Right lobe of liver (tissue), 6 donors: ENCODE results near the gene TAF7. TPM values are rescaled to one million over a fixed set of nuclear protein-coding genes. Genes with fewer than 3 reads are reported as not detected.

Experiments
- ATAC-seq, 4 donors: fragments of 200-7000 bp; cut with Tn5 transposase; one replicate each; pipeline ENCODE4 v1.9.1; 2020; ENCODE audit warnings: mild to moderate bottlenecking in 4 of 4, moderate library complexity in 4 of 4
- DNase-seq, 3 donors: peaks; one replicate each; pipeline ENCODE4 v3.0.0-alpha.2; 2020
- H3K27ac ChIP-seq, 3 donors: fragments of 200-600 bp; one replicate each; pipeline ENCODE4 v1.8.0; 2022
- H3K27me3 ChIP-seq, 2 donors: fragments of 200-600 bp; one replicate each; pipeline ENCODE4 v1.8.0; 2022
- H3K36me3 ChIP-seq, 4 donors: fragments of 200-600 bp; sonication (generic) in 1 of 4; one replicate each; pipeline versions ENCODE4 v1.5.1 to v1.8.0; 2017 to 2022; ENCODE audit warnings: control low read depth in 1 of 4
- H3K4me1 ChIP-seq, 4 donors: fragments of 200-600 bp; sonication (generic) in 1 of 4; one replicate each; pipeline versions ENCODE4 v1.5.1 to v1.8.0; 2017 to 2022; ENCODE audit warnings: control low read depth in 1 of 4
- H3K4me3 ChIP-seq, 3 donors: fragments of 200-600 bp; one replicate each; pipeline ENCODE4 v1.8.0; 2022
- H3K9me3 ChIP-seq, 4 donors: fragments of 200-600 bp; sonication (generic) in 1 of 4; one replicate each; pipeline versions ENCODE4 v1.5.1 to v1.8.0; 2017 to 2022; ENCODE audit warnings: control low read depth in 1 of 4
- POLR2A ChIP-seq: fragments of 450-650 bp; IDR thresholded peaks from one replicate; pipeline ENCODE4 v1.6.1; 2017; ENCODE audit warnings: antibody characterized with exemption, mild to moderate bottlenecking
- WGBS: methylation state at CpG from one replicate; pipeline ENCODE4 v1.1.6; 2018; ENCODE audit warnings: low coverage, low lambda C conversion rate; ENCODE audit not compliant: insufficient coverage; ENCODE audit errors: missing lambda C conversion rate; 5-methylcytosine and 5-hydroxymethylcytosine counted together
- intact Hi-C, 2 donors: fragments of 100-400 bp; cut with DNase I; formaldehyde crosslinking; loops; one replicate each; pipeline versions ENCODE4 v1.11.2 to v1.14.1; 2022
- long read RNA-seq: library from polyadenylated mRNA; unstranded; transcript quantifications from one replicate; pipeline ENCODE4 v2.0.0, GENCODE V29; 2019
- total RNA-seq, 6 experiments: library from RNA; depleted of rRNA in 2 of 6; stranded (reverse); fragments of >200 nt in 2 of 6; fragmentation: NEBNext Ultra II Directional in 3 of 6; extraction: Animal tissue kit (Norgen Biotek cat#: 25700) in 3 of 6; gene quantifications; one replicate each; pipeline versions ENCODE4 v1.1.0 to v1.2.4, GENCODE V29; 2016 to 2023
- TF ChIP-seq, protein P1 (sequence below), 4 donors: fragments of 200-600 bp in 3 of 4; fragments of 450-650 bp in 1 of 4; IDR thresholded peaks; one replicate each; pipeline versions ENCODE4 v1.5.1 to v1.8.0; 2016 to 2022; ENCODE audit warnings: antibody characterized with exemption in 4 of 4, mild to moderate bottlenecking in 2 of 4
- donor health status: DM: no; HTN: yes; CAD: no.
- donor health status: DM: no; HTN: no; CAD: no.
- donor health status: DM: no; HTN: no; CAD: no.
- donor health status: DM: no; HTN: yes; CAD: no.
- donor health status: DM: no; HTN: yes; CAD: no.

TAF7 gene, protein sequence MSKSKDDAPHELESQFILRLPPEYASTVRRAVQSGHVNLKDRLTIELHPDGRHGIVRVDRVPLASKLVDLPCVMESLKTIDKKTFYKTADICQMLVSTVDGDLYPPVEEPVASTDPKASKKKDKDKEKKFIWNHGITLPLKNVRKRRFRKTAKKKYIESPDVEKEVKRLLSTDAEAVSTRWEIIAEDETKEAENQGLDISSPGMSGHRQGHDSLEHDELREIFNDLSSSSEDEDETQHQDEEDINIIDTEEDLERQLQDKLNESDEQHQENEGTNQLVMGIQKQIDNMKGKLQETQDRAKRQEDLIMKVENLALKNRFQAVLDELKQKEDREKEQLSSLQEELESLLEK
- total RNA-seq = 10 to 100 TPM; 17.7 to 37.9 (median 22.3) TPM
- long read RNA-seq, transcript TAF7-201 (1 exons, 2,334 nt) = major isoform, 17 of 17 reads
- long read RNA-seq, partial matches to known transcripts = 0 of 17 reads
- long read RNA-seq, other reads (novel, unspliced or antisense) = 0 of 17 reads

DNA sequence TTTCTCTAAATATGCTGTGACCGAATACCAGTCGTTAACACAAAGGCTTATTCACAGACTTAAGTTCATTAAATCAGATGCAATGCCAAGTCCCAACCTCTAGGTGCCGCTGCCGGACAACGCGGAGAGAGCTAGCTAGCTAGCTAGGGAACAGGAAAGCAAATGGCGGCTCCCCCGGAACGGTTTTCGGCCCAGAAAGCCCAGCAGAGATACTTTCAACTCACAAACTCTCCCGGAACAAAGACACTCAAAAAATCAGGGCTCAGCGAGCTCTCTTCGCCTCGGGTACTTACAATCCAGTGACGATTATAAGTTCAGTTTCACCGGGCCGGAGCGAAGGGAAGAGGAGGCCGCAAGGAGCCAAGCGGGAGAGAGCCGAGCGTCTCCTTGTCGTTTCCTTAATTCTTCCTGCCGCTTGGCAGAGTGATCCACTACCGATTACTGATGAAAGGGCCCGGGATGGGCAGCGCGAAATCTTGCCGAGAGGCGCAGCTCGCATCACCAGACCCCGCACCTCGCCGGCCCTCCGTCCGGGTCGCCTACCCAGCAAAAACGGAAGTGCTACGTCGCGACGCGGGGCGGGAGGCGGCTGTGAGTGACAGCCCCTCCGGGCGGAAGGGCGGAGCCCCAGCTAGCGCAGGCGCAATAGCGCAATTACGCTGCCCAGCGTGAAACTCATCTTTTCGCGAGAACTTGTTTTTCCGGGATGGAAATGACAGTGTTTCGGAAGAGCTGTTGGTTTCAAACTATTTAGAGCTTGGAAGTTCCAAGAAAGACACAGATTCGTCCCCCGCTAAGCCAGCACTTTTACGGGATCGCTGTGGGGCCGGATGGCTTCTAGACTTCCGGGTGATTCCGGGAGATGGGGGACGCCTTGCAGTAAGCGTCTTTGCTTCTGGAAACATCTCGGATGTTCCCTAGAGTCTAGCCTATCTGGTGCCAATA, at the start of gene TAF7:
Gene TAF7 (minus strand): TSS at position 560 of the 945 bp plus-strand sequence. CDS start 740 bp downstream, outside the sequence.
- no peaks in the 10 kb centered on the region for H3K4me1 ChIP-seq
- peaks cover 9 to 35% (median 21%) of the 10 kb centered on the region in 4 donors for H3K9me3 ChIP-seq
- under 1% methylated on average over 45 of the region's 67 CpGs for WGBS
- DNase-seq = peak; percentile 92 to 94 (median 93)
- intact Hi-C loops = no loop called here
- peak within 1 kb of the TSS; percentile 68 to 72 (median 70) for H3K4me3 ChIP-seq
- peak; percentile 91 for TF ChIP-seq POLR2A
- TF ChIP-seq, protein P1, sequence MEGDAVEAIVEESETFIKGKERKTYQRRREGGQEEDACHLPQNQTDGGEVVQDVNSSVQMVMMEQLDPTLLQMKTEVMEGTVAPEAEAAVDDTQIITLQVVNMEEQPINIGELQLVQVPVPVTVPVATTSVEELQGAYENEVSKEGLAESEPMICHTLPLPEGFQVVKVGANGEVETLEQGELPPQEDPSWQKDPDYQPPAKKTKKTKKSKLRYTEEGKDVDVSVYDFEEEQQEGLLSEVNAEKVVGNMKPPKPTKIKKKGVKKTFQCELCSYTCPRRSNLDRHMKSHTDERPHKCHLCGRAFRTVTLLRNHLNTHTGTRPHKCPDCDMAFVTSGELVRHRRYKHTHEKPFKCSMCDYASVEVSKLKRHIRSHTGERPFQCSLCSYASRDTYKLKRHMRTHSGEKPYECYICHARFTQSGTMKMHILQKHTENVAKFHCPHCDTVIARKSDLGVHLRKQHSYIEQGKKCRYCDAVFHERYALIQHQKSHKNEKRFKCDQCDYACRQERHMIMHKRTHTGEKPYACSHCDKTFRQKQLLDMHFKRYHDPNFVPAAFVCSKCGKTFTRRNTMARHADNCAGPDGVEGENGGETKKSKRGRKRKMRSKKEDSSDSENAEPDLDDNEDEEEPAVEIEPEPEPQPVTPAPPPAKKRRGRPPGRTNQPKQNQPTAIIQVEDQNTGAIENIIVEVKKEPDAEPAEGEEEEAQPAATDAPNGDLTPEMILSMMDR (IDR thresholded peaks at IDR 0.05) = peak; percentile 71 to 89 (median 86)
- peak; percentile 99 for ATAC-seq
- H3K27me3 ChIP-seq = no peaks in the 10 kb centered on the region
- H3K27ac ChIP-seq = peak within 1 kb of the TSS; percentile 84 to 90 (median 89)
- peaks cover 0 to 11% (median 0%) of the 10 kb centered on the region in 4 donors for H3K36me3 ChIP-seq

DNA sequence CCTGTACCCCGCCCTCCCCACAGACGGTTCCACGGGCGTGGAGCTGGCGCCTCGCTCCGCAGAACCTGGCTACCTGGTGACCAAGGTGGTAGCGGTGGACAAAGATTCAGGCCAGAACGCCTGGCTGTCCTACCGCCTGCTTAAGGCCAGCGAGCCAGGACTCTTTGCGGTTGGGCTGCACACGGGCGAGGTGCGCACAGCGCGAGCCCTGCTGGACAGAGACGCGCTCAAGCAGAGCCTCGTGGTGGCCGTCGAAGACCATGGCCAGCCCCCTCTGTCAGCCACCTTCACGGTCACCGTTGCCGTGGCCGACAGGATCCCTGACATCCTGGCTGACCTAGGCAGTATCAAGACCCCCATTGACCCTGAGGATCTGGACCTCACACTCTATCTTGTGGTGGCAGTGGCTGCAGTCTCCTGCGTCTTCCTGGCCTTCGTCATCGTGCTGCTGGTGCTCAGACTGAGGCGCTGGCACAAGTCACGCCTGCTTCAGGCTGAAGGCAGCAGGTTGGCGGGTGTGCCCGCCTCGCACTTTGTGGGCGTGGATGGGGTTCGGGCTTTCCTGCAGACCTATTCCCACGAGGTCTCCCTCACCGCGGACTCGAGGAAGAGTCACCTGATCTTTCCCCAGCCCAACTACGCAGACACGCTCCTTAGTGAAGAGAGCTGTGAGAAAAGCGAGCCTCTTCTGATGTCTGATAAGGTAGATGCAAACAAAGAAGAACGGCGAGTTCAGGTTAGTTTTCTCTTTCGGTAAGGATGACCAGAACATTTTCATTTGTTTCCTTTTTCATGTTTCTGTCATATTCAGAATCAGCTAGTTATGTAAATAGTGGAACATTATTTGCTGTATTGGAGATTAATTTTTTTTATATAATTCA, 45.7 kb upstream of the TAF7 start:
- Histone ChIP-seq H3K27me3 (no peaks in the 10 kb centered on the region), H3K27ac (no peak overlapping the region), H3K36me3 (no peaks in the 10 kb centered on the region), H3K4me1 (no peaks in the 10 kb centered on the region), H3K9me3 (peaks cover 0 to 13% (median 1%) of the 10 kb centered on the region in 4 donors), H3K4me3 (no peak overlapping the region)
- ATAC-seq (no peak), DNase-seq (no peak)
- TF ChIP-seq, protein P1 (IDR thresholded peaks at IDR 0.05) = no peak
- no peak for TF ChIP-seq POLR2A
- intact Hi-C loops = no loop called here
- WGBS = 20% methylated on average over 17 of the region's 46 CpGs

DNA sequence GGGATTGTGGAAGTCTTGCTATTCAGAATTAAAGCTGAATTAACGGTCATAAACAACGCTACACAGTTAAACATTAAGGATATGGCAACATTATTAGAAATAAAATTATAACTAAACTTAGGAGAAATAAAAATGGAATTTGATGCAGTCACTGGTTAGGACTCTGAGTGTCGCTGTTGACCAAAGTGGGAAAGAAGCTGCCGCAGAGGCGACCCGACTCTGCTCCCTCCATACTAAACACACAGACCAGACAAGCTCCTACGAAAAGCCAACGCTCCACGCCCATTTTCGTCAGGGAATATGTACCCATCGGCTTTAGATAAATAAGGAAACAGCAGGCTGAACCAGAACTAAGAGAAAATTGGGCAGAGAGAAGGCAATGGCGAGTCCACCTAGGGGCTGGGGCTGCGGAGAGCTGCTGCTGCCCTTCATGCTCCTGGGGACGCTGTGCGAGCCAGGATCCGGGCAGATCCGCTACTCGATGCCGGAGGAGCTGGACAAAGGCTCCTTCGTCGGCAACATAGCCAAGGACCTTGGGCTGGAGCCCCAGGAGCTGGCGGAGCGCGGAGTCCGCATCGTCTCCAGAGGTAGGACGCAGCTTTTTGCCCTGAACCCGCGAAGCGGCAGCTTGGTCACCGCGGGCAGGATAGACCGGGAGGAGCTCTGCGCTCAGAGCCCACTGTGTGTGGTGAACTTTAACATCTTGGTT, 43.5 kb upstream of the TAF7 start, which contains the start of gene PCDHGA5:
Gene PCDHGA5 (plus strand): TSS at position 211 of the 709 bp plus-strand sequence. CDS start 169 bp downstream, at position 380.
- intact Hi-C loops = no loop called here
- WGBS = 16% methylated on average over 20 of the region's 34 CpGs
- Histone ChIP-seq H3K9me3 (peaks cover 0 to 13% (median 1%) of the 10 kb centered on the region in 4 donors), H3K36me3 (no peaks in the 10 kb centered on the region), H3K4me1 (no peaks in the 10 kb centered on the region), H3K4me3 (no peak within 1 kb of the TSS), H3K27ac (no peak within 1 kb of the TSS), H3K27me3 (peaks cover 0 to 3% of the 10 kb centered on the region in 2 donors)
- no peak for DNase-seq
- no peak for ATAC-seq
- TF ChIP-seq, protein P1 (IDR thresholded peaks at IDR 0.05) = no peak
- no peak for TF ChIP-seq POLR2A
